NCI-H345 (cell line): Measurements from ENCODE around the gene HYI.
"Not testable (repeated sequence)": the region's sequence is repeated elsewhere in the genome, so short reads cannot be mapped to it uniquely, and the experiment has no call there.

Experiments used
- DNase-seq: peaks from one replicate; lab custom pipeline; 2025; lab: John Stamatoyannopoulos, UW

Gene HYI

DNA sequence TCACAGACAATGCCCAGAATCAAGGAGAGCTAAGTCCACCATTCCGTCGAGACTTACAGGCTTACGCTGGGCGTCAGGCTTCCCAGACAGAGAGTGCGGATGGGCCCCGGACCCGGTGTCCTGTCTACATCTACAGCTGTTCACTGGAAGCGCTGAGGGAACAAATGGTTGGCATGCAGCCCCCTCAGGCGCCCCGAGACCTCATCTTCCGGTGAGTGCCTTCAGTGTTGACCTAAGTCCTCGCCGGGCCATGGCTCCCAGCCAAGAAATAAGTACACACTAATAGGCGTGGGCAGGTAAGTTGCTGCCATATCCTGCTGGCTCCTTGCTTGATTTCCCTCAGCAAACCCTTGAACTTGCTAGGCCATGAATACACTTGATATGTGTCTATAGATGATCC lies 26.2 kb downstream of the HYI start:
- DNase-seq: no peak

GRCh38 chr1:43426221-43426620 lies 27.5 kb downstream of the HYI start:
- no peak for DNase-seq

DNA sequence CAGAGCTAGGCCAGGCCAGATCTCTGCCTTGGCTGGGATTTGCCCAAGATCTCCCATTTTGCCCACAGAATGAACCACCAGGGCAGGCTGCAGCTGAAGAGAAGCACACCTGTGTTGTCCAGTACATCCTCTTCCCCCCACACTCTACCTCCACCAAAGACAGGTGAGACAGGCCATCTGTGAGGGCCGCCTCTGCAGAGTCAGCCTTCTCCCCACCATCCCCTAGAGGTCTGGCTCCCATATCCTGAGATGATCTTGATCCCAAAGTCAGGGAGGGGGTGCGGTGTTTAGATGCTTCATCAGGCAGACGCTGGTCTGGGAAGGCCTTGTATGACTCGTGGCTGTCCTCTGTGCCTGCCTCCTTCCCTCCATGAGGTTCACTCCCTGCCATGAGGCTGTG lies 28.7 kb downstream of the HYI start:
- DNase-seq: no peak

DNA sequence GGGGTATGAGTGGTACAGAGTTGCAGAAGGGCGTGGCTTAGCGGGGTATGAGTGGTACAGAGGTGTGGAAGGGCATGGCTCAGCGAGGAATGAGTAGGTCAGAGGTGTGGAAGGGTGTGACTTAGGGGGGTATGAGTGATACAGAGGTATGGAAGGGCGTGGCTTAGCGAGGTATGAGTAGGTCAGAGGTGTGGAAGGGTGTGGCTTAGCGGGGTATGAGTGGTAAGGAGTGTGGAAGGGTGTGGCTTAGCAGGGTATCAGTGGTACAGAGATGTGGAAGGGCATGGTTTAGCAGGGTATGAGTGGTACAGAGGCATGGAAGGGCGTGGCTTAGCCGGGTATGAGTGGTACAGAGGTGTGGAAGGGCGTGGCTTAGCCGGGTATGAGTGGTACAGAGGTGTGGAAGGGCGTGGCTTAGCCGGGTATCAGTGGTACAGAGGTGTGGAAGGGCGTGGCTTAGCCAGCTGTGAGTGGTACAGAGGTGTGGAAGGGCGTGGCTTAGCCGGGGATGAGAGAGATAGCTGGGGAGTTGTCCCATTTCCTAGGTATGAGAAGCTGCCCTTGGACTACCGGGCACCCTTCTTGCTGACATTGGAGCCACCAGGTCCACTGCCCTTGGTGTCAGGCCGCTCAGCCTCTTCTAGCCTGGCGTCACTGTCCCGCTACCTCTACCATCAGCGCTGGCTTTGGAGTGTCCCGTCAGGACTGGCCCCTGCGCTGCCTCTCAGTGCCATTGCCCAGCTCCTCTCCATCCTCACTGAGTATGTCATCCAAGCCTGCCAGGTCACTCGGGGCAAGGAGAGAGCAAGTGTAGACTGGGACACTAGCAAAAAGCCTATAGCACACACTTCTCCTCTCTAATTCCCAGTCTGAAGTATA lies 29.8 kb downstream of the HYI start:
- no peak for DNase-seq

DNA sequence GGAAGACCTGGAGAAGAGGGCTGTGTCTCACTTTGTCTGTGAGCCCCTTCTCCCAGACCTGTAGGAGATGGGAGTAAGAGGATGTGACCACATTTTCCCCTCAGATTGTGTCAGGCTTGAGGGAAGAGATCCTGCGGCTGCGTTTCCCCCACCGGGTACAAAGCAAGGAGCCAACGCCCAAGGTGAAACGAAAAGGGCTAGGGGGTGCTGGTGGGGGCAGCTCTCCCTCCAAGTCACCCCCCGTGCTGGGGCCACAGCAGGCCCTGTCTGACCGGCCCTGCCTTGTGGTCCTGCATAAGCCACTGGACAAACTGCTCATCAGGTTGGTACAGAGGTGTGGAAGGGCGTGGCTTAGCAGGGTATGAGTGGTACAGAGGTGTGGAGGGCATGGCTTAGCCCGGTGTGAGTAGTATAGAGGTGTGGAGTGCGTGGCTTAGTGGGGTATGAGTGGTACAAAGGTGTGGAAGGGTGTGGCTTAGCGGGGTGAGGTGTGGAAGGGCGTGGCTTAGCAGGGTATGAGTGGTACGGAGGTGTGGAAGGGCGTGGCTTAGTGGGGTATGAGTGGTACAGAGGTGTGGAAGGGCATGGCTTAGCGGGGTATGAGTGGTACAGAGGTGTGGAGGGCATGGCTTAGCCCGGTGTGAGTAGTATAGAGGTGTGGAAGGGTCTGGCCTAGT lies 30.6 kb downstream of the HYI start:
- DNase-seq: no peak

DNA sequence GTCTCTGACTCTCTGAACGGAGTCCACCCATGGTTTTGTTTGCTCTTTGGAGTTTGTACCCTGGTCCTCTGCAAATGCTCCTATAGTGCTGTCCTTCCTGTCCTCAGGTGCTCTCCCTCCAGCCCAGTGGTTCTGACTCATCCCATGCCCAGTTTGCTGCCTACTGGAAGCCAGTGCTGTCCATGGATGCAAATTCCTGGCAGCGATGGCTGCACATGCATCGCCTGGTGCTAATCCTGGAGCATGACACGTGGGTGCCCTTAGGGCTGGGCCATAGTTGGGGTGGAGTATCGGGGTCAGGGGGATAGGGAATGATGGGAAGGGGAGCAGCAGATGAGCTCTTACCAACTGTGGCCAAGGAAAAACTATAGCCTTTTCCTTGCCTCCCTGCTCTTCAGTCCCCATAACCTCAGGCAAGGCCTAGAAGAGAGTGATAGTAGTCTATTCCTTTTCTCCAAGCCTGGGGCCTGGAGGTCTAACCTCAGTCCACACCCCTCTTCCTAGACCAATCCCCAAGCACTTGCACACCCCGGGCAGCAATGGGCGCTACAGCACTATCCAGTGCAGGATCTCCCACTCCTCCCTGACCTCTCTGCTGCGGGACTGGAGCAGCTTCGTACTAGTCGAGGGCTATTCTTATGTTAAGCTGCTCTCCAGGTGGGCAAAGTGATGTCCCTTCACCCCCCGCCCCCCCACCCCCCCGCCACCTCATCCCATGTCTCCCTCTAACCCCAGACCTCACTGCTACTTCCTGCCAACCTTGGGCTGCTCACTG lies 31.6 kb downstream of the HYI start:
- no peak for DNase-seq

DNA sequence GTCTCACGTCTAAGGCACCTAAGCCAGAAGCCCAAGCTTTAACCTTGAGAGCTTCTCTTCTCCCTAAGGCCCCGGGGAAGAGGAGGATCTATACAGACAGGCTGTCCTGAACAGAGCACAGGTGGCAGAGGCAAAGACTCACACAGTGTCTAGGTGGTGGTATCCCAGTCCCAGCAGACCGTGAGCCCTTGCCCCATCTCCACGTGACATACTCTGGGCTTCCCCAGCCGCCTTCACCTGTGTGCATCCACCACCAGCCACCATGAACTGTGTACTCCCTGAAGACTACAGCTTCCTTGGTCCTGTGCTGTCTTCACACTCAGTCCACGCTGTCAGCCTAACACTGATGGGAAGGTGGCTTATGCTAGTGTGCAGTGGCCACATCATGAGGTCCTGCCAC lies 32.3 kb downstream of the HYI start:
- no peak for DNase-seq

DNA sequence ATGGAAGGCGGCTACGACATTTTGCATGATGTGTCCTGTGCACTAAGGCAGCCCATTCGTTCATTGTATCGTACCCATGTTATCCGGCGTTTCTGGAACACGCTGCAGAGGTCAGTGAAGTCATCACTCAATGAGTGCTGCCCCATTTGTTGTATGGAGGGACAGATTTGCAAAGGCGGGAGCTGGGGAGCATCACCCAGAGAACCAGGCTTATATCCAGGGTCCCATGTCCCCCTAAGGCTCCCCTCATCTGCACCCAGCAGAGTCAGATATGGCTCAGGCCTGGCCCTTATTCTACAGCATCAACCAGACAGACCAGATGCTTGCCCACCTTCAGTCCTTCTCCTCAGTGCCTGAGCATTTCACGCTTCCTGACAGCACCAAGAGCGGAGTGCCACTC lies 32.9 kb downstream of the HYI start:
- DNase-seq: no peak

GRCh38 chr1:43419627-43420425 lies 33.9 kb downstream of the HYI start:
- DNase-seq: no peak

GRCh38 chr1:43418858-43419257 lies 34.9 kb downstream of the HYI start:
- DNase-seq: peak; percentile 42

DNA sequence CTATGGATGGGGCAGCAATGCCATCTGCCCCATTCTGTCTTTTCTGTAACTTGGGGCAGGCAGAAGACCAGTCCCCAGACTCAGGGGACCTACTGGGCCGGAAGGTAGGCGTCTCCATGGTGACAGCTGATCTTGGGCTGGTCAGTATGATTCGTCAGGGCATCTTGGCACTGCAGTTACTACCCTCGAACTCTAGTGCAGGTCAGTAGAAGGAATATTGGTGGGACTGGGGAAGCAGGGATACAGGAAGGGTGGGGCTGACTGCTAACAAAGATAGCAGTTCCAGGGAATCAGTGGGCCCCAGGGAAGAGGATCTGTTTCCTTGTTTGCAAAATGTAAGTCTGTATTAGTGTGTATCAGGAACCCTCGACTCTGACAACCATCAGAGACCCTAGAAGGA lies 37.8 kb downstream of the HYI start:
- DNase-seq: no peak

DNA sequence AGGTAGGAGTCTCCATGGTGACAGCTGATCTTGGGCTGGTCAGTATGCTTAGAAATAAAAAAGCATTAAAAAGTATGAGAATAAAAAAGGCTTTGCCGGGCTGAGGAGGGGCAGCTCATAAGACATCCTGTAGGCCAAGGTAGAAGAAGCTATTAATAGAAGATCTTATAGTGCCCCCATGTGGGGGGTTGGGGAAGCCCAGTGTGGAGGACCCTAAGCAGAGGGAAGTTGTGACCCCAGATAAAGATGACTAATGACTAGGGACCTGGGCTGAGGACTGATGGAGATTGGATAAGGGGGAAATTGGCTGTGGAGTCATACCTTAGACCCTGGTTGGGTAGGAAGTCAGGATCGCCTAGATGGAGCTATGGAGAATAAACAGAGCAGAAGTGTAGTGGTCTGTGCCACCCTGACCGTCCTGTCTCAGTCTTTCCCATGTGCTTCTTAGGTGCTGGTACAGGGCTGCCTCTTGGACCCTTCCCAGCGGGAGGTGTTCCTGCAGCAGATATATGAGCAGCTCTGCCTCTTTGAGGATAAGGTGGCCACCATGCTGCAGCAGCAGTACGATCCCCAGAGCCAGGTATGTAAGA lies 39.0 kb downstream of the HYI start:
- peak; percentile 54 for DNase-seq

DNA sequence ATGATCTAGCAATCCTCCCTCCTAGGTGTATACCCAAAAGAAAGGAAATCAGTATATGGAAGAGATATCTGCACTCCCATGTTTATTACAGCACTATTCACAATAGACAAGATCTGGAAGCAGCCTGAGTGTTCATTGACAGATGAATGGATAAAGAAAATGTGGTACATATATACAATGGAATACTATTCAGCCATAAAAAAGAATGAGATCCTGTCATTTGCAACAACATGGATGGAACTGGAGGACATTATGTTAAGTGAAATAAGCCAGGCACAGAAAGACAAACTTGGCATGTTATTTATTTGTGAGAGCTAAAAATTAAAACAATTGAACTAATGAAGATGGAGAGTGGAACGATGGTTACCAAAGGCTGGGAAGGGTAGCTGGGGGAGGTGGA lies 40.3 kb downstream of the HYI start:
- not testable (repeated sequence) for DNase-seq

DNA sequence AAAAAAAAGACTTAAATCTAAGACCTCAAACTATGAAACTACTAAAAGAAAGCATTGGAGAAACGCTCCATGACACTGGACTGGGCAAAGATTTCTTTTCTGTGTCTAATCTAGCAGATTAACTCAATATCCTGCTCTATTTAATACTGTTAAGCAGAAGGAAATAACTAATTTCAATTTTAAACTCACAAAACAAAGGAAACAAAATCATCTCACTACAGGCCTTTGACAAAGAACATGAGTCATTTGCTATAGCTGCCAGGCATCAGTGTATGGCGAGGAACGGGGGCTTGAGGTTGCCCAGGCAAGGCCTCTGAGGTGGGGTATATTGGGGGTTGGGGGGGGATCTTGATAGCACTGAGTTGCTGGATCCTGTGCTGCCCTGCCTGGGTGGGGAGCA lies 43.2 kb downstream of the HYI start:
- DNase-seq: no peak

- no peak for DNase-seq
Observed at GRCh38 chr1:43405876-43406234, 47.9 kb downstream of the HYI start.

DNA sequence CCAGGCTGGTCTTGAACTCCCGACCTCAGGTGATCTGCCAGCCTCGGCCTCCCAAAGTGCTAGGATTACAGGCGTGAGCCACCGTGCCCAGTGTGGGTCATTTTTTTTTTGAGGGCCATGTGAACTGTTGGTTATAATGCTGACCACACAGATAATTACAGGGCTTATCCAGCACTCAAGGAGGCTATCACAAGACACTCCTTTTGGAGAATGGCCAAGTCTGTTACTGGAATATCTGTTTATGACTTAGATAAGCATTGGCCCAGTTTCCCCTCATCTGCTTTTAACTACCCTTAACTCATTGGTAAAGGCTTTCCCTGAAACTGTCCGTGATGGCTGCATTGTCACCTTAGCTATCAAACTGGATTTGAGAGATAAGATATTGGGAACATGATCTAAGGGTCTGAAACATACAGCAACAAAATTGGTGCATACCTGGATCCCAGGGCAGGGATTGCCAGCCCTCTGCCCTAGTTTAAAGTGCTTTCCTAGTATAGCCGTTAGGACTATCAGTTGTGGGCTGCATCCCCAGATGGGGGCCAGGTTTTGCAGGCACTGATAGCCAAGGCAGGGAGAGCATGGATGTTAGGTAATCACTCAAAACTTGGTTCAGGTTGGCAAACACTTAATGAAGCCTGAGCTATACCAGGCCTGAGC lies 48.4 kb downstream of the HYI start:
- no peak for DNase-seq

- DNase-seq: no peak
Observed at GRCh38 chr1:43404353-43404752, 49.4 kb downstream of the HYI start.

DNA sequence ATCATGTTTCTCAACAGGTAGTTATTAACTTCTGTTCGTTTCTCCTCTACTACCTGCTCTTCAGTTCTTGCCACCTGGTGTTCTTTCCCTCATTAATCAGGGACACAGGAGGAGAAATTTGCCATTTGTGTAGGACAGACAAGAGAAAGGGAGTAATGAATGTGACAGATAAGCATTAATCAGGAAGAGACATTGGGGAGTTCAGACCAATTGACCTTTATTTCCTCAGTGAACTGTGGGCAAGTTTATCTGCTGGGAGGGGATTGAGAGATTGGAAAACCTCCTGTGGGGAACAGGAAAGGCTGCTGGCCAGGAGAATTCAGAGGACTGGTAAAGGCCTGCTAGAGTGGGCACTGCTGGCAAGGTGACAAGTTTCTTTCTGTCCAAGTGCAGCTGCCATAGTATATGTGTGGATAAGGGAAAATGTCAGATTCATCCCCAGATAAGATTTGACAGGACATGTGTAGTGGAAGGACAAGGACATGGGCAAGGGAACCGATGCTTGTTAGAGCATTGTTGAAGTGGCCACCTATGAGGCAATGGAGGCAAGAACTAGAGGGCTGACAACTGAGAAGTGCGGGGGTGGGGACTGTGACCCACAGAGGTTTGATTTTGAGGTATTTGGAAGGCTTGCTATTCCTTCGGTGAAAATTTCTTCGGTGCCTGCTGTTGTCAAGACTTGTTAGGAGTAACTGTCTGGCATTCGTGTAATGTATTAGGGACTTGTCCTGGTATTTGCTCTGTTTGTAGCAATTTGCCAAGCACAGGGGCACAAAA lies 51.5 kb downstream of the HYI start:
- DNase-seq: no peak
